IPS-18c (cell line): ENCODE results near the gene TENT5C.

Experiments used
- H3K4me3 ChIP-seq: 2 replicates; pipeline ENCODE4 v1.7.0; 2013; ENCODE audit warnings: low read depth, mild to moderate bottlenecking, low read length, moderate library complexity; ENCODE audit not compliant: insufficient read depth
- H3K9me3 ChIP-seq: one replicate; pipeline ENCODE4 v1.6.1; 2013; ENCODE audit warnings: mild to moderate bottlenecking, low read length, moderate library complexity; ENCODE audit not compliant: control insufficient read depth, insufficient read depth

TENT5C gene

GRCh38 chr1:117636637-117637425, 31.0 kb downstream of the TENT5C start:
- H3K9me3 ChIP-seq = no peaks in the 10 kb centered on the region
- H3K4me3 ChIP-seq = no peak overlapping the region

DNA sequence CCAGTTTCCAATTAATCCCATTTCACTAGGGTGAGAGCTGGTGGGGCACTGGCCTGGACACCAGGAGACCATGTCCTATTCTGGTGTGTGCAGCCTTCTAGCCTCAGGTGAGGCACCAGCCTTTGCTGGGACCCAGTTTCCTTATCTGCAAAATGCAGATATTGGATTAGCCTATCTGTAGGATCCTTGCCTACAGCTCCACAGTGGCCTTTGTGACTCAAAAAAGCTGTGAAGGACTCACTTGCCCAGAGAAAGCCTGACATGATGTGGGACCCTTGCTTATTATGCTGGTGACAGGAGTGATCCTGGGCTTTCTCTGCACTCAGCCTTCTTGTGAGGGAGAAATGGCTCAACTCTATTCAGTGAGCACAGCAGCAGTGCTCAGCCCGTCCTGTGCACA, 32.3 kb downstream of the TENT5C start:
- H3K9me3 ChIP-seq = no peaks in the 10 kb centered on the region
- H3K4me3 ChIP-seq = no peak overlapping the region; the same call in 1 of the 2 replicates

GRCh38 chr1:117638759-117639158, 32.9 kb downstream of the TENT5C start:
- H3K4me3 ChIP-seq = no peak overlapping the region
- H3K9me3 ChIP-seq = no peaks in the 10 kb centered on the region

DNA sequence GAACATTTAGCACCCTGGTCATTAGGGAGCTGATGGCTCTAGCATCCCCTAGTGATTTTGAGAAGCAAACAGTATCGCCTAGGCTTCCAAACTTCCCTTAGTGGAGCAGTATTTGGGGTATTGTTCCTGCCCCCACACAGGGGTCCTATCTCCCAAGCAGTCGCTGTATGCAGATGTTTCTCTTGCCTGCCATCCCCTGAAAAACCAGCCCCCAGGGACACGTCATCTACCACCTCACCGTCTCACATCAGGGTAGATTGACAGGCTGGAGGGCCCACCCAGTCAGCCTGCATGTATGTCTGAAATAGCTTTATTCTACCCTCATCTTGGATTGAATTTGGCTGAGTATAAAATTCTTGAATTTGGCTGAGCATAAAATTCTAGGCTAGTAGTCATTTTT, 33.9 kb downstream of the TENT5C start:
- H3K4me3 ChIP-seq = no peak overlapping the region

GRCh38 chr1:117641536-117641935, 35.7 kb downstream of the TENT5C start:
- Histone ChIP-seq H3K4me3 (no peak overlapping the region), H3K9me3 (no peaks in the 10 kb centered on the region)

More for the DNA sequence above, 33.9 kb downstream of the TENT5C start:
- no peaks in the 10 kb centered on the region for H3K9me3 ChIP-seq

DNA sequence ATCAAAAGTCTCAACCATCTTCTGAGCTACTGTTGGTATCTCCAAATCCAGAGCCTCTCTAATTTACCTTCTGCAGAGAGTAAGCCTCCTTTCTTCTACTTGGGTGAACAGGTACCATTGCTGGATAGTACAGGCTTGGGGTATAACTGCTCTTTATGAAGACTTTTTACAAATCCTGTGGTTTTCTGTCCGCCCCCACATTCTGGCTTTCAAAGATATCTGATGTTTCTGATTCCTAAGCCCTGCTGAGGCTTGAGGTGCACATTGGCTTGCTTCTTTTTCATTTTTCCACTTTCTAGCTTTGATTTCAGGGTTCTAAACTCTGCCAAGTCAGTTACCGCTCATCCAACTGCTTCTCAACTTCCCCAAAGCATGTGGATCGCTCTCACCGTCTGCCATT, 37.1 kb downstream of the TENT5C start:
- Histone ChIP-seq H3K9me3 (no peaks in the 10 kb centered on the region), H3K4me3 (no peak overlapping the region; the same call in 1 of the 2 replicates)

- H3K9me3 ChIP-seq = no peaks in the 10 kb centered on the region
- no peak overlapping the region for H3K4me3 ChIP-seq
Observed at GRCh38 chr1:117643601-117644000, 37.8 kb downstream of the TENT5C start.

DNA sequence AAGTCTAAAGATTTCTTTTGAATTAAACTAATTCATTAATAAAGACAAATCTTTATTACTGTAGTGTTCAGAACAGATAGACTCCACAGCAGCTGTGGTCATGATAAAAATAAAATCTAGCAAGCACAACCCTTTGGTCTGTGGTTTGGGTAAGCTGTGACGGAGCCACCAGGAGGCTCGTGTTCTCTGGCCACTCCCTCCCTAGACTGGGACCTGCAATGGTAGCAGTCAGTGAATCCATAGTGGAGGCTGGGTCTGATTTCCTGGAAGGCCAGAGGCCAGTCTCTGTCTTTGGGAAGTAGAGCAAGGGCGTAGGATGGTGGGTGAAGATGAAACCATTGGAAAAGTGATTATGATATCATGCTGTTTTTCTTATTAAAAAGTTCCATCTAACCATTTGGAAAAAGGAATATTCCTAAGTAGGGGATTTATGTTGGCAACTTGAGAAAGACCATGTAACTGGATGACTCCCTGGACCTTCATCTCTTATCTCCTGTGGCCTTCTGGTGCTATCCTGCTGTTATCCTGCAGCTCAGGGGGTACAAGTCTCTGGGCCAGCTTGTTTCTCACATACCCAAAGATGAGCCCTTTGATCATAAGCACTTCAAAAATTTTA, 39.0 kb downstream of the TENT5C start:
- H3K4me3 ChIP-seq = no peak overlapping the region

DNA sequence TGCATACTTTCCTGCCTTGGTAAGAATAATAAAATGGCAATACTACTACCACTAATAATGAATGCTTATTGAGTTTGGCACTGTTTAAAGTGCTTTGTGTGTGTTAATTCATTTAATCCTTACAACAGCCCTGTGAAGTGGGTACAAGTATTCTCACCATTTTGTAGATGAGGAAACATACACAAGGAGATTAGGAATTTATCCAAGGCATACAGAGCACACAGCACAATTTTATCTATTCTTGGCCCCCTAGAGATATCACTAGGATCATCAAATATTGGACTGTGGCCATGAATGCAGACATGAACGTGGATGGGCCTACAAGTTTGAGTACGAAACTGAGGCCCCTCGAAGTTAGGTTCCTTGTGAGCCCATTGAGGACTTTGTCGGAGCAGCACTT, 39.5 kb downstream of the TENT5C start:
- H3K4me3 ChIP-seq = no peak overlapping the region
- no peaks in the 10 kb centered on the region for H3K9me3 ChIP-seq

More for the DNA sequence above, 39.0 kb downstream of the TENT5C start:
- H3K9me3 ChIP-seq = no peaks in the 10 kb centered on the region

GRCh38 chr1:117646007-117646811, 40.4 kb downstream of the TENT5C start:
- H3K9me3 ChIP-seq = no peaks in the 10 kb centered on the region
- H3K4me3 ChIP-seq = no peak overlapping the region

DNA sequence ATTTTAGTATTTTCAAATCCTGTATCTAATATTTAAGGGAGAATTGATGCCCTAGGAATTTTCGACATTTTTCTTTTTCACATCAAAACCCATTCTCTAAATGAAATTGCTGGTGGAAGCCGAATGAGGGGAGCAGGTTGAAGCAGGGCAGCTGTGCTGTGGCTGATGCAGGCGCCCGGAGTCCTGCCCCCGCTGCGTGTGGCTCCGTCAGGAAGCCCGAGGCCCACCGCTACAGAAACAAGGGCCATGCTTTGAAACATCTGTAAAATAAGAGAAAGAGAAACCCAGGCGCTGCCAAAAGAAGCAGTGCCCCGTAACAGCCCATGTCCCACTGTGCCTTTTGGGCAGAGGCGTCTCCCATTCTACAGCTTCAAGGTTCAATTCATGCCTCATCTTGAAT, 41.1 kb downstream of the TENT5C start:
- H3K9me3 ChIP-seq = no peaks in the 10 kb centered on the region
- no peak overlapping the region for H3K4me3 ChIP-seq

GRCh38 chr1:117648015-117648414, 42.2 kb downstream of the TENT5C start:
- Histone ChIP-seq H3K4me3 (no peak overlapping the region), H3K9me3 (no peaks in the 10 kb centered on the region)

DNA sequence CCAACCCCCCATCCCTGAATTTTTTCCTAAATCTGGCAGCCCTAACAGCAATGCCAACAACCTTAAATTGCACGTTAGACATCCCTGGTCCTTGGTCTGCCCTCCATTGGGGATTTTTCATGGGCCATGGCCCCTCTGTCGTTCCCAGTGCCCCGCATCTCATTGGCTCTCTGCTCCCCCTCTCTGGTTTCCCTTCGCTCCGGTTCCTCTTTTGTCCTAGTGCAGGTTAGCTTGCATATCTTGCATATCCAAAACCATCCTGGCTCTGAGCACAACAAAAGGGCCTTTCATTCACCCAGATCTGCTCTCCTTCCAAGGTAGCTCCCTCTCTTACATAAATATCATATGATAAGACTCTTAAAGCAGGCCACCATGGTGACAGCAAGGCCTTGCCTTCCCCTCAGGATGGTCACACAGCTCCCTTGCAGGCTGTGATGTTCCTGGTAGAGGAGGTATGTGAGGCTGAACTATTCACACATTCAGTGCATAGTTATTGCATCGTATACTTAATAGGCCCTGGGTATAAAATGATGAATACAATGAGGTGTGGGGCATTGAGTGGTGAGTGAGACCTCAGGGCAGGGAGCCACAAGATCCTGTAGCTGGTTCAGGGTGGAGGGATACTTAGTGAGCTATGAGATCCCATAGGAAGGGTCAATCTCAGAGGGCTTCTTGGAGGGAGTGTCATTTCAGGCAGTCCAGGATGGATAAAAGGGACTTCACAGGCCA, 45.2 kb downstream of the TENT5C start:
- no peak overlapping the region for H3K4me3 ChIP-seq
- H3K9me3 ChIP-seq = no peaks in the 10 kb centered on the region

GRCh38 chr1:117651616-117652015, 45.8 kb downstream of the TENT5C start:
- Histone ChIP-seq H3K4me3 (no peak overlapping the region), H3K9me3 (no peaks in the 10 kb centered on the region)

GRCh38 chr1:117652421-117652820, 46.6 kb downstream of the TENT5C start:
- Histone ChIP-seq H3K4me3 (no peak overlapping the region), H3K9me3 (no peaks in the 10 kb centered on the region)

DNA sequence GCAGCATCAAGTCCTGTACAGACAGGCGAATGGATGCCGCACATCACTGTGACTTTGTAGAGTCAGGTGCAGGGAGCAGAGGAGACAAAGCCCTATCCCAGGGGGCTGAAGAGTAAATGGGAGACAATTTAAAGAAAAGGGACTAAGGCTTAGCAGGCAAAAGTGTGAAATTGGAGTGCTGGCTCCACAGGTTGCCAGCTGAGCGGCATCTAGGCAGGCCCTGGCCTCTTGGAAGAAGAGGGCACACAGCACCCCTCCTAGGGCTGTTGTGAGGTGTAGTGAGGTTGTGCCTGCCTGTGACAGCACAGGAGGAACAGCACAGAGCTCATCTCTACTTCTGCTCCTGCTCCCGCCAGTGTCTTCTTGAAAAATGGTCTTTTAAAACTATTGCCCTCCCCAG, 47.3 kb downstream of the TENT5C start:
- H3K9me3 ChIP-seq = no peaks in the 10 kb centered on the region

DNA sequence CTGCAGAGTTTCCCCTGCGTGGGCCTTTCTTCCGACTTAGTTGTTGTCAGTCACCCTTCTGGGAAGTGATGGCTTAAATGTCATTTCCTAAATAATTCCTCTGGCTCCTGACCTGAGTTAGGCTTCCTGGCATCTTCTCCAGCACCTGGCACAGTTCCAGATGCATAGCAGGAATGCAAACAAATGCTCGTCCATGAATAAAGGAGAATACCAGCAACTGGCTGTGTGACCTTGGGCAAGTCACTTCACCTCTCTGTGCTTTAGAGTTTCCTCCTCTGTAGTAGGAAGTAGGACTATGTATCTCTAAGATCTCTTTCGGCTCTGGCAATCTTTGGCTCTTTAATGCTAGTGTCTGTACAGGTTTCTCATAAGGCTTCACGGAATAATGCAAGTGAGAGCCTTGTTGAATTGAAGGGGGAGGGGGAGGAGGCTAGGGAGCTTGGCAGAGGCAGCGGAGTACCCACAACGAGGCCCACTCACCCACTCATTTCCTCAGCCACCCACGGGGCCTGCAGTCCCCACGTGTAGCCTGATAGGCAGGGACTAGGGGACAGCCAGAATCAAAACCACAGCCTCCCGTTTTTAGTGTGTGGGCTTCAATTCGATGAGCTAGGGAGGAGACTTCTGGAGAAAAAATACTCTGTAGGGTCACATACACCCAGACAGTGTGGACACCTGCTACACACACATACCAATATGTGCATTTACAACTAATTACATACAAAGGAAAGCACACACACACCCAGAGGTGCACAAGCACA, 48.1 kb downstream of the TENT5C start:
- Histone ChIP-seq H3K9me3 (no peaks in the 10 kb centered on the region), H3K4me3 (no peak overlapping the region)

More for the DNA sequence above, 47.3 kb downstream of the TENT5C start:
- H3K4me3 ChIP-seq = no peak overlapping the region
